K562 (cell line): ENCODE data around the gene CACTIN. TPM values are rescaled to one million over a fixed set of nuclear protein-coding genes. Genes with fewer than 3 reads are reported as not detected.

Source experiments
- CHD2 ChIP-seq: IDR thresholded peaks from 2 replicates; pipeline ENCODE4 v1.6.1; 2011; ENCODE audit warnings: low read depth, low read length
- DPF2 ChIP-seq: fragments of 450-650 bp; IDR thresholded peaks from 2 replicates; pipeline ENCODE4 v1.6.1; 2016
- NFIX ChIP-seq: fragments of 250-450 bp; sonication (Bioruptor Pico); IDR thresholded peaks from 2 replicates; pipeline ENCODE4 v1.4.0; 2020; ENCODE audit warnings: low read depth, mild to moderate bottlenecking, moderate library complexity
- NR2C1 ChIP-seq, 2 experiments: fragments of 450-650 bp; IDR thresholded peaks; 2 replicates each; pipeline ENCODE4 v1.6.1; 2017; ENCODE audit warnings: mild to moderate bottlenecking in 2 of 2, antibody characterized with exemption in 1 of 2, inconsistent platforms in 1 of 2, missing compliant biosample characterization in 1 of 2, missing genetic modification characterization in 1 of 2
- PTRF ChIP-seq: fragments of 450-650 bp; IDR thresholded peaks from 2 replicates; pipeline ENCODE4 v1.6.1; 2016; ENCODE audit warnings: mild to moderate bottlenecking, missing genetic modification characterization, missing compliant biosample characterization
- RBFOX2 ChIP-seq: fragments of 200-400 bp; formaldehyde crosslinking; IDR thresholded peaks from 2 replicates; pipeline ENCODE4 v1.6.1; 2017; ENCODE audit warnings: low read depth, mild to moderate bottlenecking, low read length, moderate library complexity
- SAP30 ChIP-seq: fragments of 200-600 bp; sonication (generic); IDR thresholded peaks from 2 replicates; pipeline ENCODE4 v1.6.1; 2012; ENCODE audit warnings: borderline replicate concordance, low read depth, mild to moderate bottlenecking, moderate library complexity, low read length, control low read depth, inconsistent platforms; ENCODE audit not compliant: insufficient read depth, poor library complexity, severe bottlenecking
- SIX5 ChIP-seq, 2 experiments: IDR thresholded peaks; 2 replicates each; pipeline ENCODE4 v1.6.1; 2011; ENCODE audit warnings: low read length in 2 of 2, borderline replicate concordance in 1 of 2, low read depth in 1 of 2, mild to moderate bottlenecking in 1 of 2, moderate library complexity in 1 of 2; ENCODE audit not compliant: insufficient read depth in 1 of 2
- SMAD4 ChIP-seq: fragments of 250-450 bp; sonication (Bioruptor Pico); conservative IDR thresholded peaks from 2 replicates; pipeline ENCODE4 v1.8.0; 2021; ENCODE audit warnings: inconsistent platforms, mild to moderate bottlenecking, moderate library complexity
- SP2 ChIP-seq: IDR thresholded peaks from 2 replicates; pipeline ENCODE4 v1.6.1; 2011; ENCODE audit warnings: mild to moderate bottlenecking, low read depth, low read length, moderate library complexity; ENCODE audit not compliant: poor library complexity, severe bottlenecking; ENCODE audit errors: extremely low read depth
- SRSF7 ChIP-seq: fragments of 200-400 bp; formaldehyde crosslinking; optimal IDR thresholded peaks from 2 replicates; pipeline ENCODE3; 2017; ENCODE audit warnings: mild to moderate bottlenecking, low read depth, low read length
- STAT5A ChIP-seq: IDR thresholded peaks from 2 replicates; pipeline ENCODE4 v1.6.1; 2012; ENCODE audit warnings: low read length, inconsistent platforms, borderline replicate concordance
- TAF7 ChIP-seq: fragments of 450-650 bp; IDR thresholded peaks from 2 replicates; pipeline ENCODE4 v1.6.1; 2016; ENCODE audit warnings: missing genetic modification characterization, missing compliant biosample characterization
- ZFP1 ChIP-seq: fragments of 450-650 bp; formaldehyde crosslinking; IDR thresholded peaks from 2 replicates; pipeline ENCODE4 v1.4.0; 2020; ENCODE audit warnings: mild to moderate bottlenecking, mixed read lengths
- polyA plus RNA-seq, 8 experiments: library from polyadenylated mRNA; depleted of rRNA in 4 of 8; stranded (reverse) in 5 of 8; unstranded in 3 of 8; fragments of >200 nt; fragmentation: Nextera tagmentation in 2 of 8; fragmentation: Illumina TruSeq in 1 of 8; extraction: Ambion mirVana in 2 of 8; extraction: Trizol in 1 of 8; gene quantifications; 2 replicates each; pipeline versions ENCODE4 v1.2.1 to v1.2.3, GENCODE V29; 2011 to 2014; ENCODE audit warnings: inconsistent platforms in 1 of 8, missing spikeins in 1 of 8
- total RNA-seq, 7 experiments: library from RNA; depleted of rRNA in 6 of 7; stranded (reverse); fragments of >200 nt in 6 of 7; fragmentation: Illumina TruSeq in 2 of 7; extraction: Trizol in 2 of 7; gene quantifications; 2 replicates each; pipeline versions ENCODE4 v1.2.1 to v1.2.3, GENCODE V29; 2011 to 2021; ENCODE audit warnings: low replicate concordance in 1 of 7
- TF ChIP-seq, protein P1 (sequence below), 3 experiments: fragments of 200-800 bp in 1 of 3; fragments of 250-450 bp in 1 of 3; fragments of 450-650 bp in 1 of 3; sonication (Bioruptor Pico) in 1 of 3; sonication (Bioruptor generic) in 1 of 3; formaldehyde crosslinking in 1 of 3; IDR thresholded peaks; 2 replicates each; pipeline versions ENCODE4 v1.6.1 to v1.8.0; 2016 to 2022; ENCODE audit warnings: mild to moderate bottlenecking in 2 of 3, missing genetic modification characterization in 2 of 3, missing compliant biosample characterization in 1 of 3, moderate library complexity in 1 of 3
- TF ChIP-seq, protein P2 (sequence below): fragments of 250-450 bp; sonication (Bioruptor Pico); IDR thresholded peaks from 2 replicates; pipeline ENCODE4 v1.8.0; 2022; ENCODE audit warnings: inconsistent platforms
- TF ChIP-seq, protein P3 (sequence below): sonication (generic); formaldehyde crosslinking; IDR thresholded peaks from 2 replicates; pipeline ENCODE4 v1.8.0; 2022; ENCODE audit warnings: mild to moderate bottlenecking, low read depth, missing genetic modification reagents
- TF ChIP-seq, protein P4 (sequence below): sonication (generic); formaldehyde crosslinking; IDR thresholded peaks from 2 replicates; pipeline ENCODE4 v1.9.0; 2022; ENCODE audit warnings: mild to moderate bottlenecking, missing genetic modification reagents

The CACTIN gene
- total and polyA plus RNA-seq, 9 of the 15 experiments (the other 6 are each of a cell fraction or from before 2014, with no cell fraction given) = 0.15 to 49.2 (median 15.0) TPM

DNA sequence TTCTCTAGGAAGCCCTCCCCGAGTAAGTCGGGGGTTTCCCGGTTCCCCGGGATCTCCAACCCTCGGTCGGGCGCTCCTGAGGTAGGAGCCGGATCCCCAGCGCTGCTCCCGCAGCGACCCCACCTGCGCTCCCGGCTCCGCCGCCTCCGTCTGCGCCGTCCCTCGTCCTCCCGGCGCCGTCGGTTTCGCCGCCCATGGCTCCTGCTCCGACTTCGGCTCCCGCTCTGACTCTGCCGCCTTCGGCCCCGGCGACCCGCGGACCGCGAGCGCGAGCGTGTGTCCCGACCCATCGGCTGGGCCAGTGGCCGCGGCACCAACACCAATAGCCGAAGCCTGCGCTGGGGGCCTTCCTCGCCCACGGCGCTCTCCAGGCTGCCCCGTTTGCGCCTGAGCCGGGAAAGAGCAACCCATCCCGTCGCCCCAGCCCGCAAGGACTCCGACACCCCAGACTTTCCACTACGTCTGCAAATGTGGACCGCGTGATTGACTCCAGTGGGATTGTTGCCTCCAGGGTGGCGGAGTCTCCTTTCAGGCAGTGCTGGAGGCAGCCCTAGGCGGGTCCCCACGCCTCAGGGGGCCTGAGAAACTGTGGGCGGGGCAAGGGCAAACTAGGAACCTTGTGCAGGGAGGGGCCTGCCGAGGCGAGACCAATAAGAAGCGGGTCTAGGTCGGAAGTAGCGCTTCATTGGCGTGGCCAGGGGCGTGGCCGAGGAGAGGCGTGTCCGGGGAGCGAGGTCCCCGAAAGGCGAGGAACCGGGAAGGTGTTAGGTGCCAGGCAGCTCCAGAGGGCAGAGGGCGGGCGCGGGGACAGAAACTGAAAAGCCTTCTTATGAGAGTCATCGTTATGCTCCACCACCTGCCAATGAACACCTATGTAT, at the start of gene CACTIN (continued):
- TF ChIP-seq, protein P1, sequence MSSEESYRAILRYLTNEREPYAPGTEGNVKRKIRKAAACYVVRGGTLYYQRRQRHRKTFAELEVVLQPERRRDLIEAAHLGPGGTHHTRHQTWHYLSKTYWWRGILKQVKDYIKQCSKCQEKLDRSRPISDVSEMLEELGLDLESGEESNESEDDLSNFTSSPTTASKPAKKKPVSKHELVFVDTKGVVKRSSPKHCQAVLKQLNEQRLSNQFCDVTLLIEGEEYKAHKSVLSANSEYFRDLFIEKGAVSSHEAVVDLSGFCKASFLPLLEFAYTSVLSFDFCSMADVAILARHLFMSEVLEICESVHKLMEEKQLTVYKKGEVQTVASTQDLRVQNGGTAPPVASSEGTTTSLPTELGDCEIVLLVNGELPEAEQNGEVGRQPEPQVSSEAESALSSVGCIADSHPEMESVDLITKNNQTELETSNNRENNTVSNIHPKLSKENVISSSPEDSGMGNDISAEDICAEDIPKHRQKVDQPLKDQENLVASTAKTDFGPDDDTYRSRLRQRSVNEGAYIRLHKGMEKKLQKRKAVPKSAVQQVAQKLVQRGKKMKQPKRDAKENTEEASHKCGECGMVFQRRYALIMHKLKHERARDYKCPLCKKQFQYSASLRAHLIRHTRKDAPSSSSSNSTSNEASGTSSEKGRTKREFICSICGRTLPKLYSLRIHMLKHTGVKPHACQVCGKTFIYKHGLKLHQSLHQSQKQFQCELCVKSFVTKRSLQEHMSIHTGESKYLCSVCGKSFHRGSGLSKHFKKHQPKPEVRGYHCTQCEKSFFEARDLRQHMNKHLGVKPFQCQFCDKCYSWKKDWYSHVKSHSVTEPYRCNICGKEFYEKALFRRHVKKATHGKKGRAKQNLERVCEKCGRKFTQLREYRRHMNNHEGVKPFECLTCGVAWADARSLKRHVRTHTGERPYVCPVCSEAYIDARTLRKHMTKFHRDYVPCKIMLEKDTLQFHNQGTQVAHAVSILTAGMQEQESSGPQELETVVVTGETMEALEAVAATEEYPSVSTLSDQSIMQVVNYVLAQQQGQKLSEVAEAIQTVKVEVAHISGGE (CRISPR knock-in tag; IDR thresholded peaks at IDR 0.05) = peak in 1 of 3 experiments; percentile 54; a peak in 1 of 6 replicates
- TF ChIP-seq SAP30 (peak; percentile 81), SRSF7 (peak; percentile 31), RBFOX2 (peak; percentile 96), TAF7 (peak; percentile 46; the same call in 1 of the 2 replicates), NR2C1 (IDR thresholded peaks at IDR 0.05) (peak; percentile 60; the same call in 1 of the 2 replicates), NR2C1 (tag; IDR thresholded peaks at IDR 0.05) (peak; percentile 58), SIX5 (IDR thresholded peaks at IDR 0.05; ENCODE audit: borderline replicate concordance in 1 of 2, insufficient read depth in 1 of 2, low read depth in 1 of 2, low read length in 2 of 2) (peak in 1 of 2 experiments; percentile 43; a peak in 3 of 4 replicates), SP2 (peak; percentile 32), DPF2 (no peak), SMAD4 (CRISPR knock-in tag) (no peak; the same call in 1 of the 2 replicates), PTRF (tag) (no peak), ZFP1 (no peak), NFIX (CRISPR knock-in tag) (no peak), CHD2 (0 out of 2 replicates have a peak, but pooled peaks have one; percentile 20), STAT5A (no peak)
- TF ChIP-seq, protein P2, sequence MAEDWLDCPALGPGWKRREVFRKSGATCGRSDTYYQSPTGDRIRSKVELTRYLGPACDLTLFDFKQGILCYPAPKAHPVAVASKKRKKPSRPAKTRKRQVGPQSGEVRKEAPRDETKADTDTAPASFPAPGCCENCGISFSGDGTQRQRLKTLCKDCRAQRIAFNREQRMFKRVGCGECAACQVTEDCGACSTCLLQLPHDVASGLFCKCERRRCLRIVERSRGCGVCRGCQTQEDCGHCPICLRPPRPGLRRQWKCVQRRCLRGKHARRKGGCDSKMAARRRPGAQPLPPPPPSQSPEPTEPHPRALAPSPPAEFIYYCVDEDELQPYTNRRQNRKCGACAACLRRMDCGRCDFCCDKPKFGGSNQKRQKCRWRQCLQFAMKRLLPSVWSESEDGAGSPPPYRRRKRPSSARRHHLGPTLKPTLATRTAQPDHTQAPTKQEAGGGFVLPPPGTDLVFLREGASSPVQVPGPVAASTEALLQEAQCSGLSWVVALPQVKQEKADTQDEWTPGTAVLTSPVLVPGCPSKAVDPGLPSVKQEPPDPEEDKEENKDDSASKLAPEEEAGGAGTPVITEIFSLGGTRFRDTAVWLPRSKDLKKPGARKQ (CRISPR knock-in tag) = no peak
- TF ChIP-seq, protein P3, sequence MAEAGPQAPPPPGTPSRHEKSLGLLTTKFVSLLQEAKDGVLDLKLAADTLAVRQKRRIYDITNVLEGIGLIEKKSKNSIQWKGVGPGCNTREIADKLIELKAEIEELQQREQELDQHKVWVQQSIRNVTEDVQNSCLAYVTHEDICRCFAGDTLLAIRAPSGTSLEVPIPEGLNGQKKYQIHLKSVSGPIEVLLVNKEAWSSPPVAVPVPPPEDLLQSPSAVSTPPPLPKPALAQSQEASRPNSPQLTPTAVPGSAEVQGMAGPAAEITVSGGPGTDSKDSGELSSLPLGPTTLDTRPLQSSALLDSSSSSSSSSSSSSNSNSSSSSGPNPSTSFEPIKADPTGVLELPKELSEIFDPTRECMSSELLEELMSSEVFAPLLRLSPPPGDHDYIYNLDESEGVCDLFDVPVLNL (CRISPR knock-in tag) = peak; percentile 81; the same call in 1 of the 2 replicates
- TF ChIP-seq, protein P4, sequence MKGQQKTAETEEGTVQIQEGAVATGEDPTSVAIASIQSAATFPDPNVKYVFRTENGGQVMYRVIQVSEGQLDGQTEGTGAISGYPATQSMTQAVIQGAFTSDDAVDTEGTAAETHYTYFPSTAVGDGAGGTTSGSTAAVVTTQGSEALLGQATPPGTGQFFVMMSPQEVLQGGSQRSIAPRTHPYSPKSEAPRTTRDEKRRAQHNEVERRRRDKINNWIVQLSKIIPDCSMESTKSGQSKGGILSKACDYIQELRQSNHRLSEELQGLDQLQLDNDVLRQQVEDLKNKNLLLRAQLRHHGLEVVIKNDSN (CRISPR knock-in tag) = peak; percentile 46; the same call in 1 of the 2 replicates
